Cardiac fibroblast (primary cell): Measurements from ENCODE around the gene GFER.
A peak's percentile ranks its signal among the peaks of the same experiment; 100 is the strongest.
"Not testable (repeated sequence)": the region's sequence is repeated elsewhere in the genome, so short reads cannot be mapped to it uniquely, and the experiment has no call there.

Source experiments
- DNase-seq, 2 donors: peaks; one replicate each; pipeline versions ENCODE4 v3.0.0 to v3.0.0-alpha.2; 2010; ENCODE audit warnings: low read depth in 2 of 2
- H3K4me3 ChIP-seq, 2 donors: replicated peaks in 1 of 2; 1 replicate in 1 of 2; 2 replicates in 1 of 2; pipeline ENCODE4 v1.5.1; 2011; ENCODE audit warnings: low read depth in 2 of 2, low read length in 2 of 2, mild to moderate bottlenecking in 2 of 2, moderate library complexity in 1 of 2
- TF ChIP-seq, protein P1 (sequence below): IDR thresholded peaks from one replicate; pipeline ENCODE4 v1.5.1; 2011; ENCODE audit warnings: low read depth, mild to moderate bottlenecking, low read length, inconsistent platforms

GFER gene

DNA sequence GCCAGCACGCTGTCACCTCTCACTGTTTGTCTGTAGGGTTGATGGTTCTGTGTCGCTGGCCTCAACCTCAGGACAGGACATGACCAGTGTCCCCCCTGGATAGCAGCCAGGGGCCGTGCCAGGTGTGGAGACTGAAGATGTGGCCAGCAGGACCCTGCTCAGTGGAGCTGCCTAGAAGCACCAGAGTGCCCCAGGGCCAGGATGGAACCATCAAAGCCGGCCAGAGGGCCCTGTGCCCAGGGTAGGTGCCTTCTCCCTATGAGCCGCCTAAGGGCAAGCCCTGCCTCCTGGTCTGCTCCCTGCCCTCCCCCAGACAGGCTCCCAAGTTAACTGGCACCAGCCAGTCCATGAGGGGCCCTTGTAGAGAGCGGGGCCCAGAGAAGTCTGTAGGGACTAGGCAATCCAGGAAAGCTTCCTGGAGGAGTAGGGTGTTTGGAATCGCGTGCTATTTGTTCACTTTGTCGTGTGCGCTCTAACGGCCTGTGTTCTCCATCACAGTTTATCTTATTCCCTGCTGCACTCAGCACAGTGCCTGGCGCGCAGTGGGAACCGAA, 25.2 kb upstream of the GFER start:
- TF ChIP-seq, protein P1, sequence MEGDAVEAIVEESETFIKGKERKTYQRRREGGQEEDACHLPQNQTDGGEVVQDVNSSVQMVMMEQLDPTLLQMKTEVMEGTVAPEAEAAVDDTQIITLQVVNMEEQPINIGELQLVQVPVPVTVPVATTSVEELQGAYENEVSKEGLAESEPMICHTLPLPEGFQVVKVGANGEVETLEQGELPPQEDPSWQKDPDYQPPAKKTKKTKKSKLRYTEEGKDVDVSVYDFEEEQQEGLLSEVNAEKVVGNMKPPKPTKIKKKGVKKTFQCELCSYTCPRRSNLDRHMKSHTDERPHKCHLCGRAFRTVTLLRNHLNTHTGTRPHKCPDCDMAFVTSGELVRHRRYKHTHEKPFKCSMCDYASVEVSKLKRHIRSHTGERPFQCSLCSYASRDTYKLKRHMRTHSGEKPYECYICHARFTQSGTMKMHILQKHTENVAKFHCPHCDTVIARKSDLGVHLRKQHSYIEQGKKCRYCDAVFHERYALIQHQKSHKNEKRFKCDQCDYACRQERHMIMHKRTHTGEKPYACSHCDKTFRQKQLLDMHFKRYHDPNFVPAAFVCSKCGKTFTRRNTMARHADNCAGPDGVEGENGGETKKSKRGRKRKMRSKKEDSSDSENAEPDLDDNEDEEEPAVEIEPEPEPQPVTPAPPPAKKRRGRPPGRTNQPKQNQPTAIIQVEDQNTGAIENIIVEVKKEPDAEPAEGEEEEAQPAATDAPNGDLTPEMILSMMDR: no peak
- H3K4me3 ChIP-seq: peak overlapping the region in 1 of 2 donors; percentile 85
- no peak for DNase-seq

DNA sequence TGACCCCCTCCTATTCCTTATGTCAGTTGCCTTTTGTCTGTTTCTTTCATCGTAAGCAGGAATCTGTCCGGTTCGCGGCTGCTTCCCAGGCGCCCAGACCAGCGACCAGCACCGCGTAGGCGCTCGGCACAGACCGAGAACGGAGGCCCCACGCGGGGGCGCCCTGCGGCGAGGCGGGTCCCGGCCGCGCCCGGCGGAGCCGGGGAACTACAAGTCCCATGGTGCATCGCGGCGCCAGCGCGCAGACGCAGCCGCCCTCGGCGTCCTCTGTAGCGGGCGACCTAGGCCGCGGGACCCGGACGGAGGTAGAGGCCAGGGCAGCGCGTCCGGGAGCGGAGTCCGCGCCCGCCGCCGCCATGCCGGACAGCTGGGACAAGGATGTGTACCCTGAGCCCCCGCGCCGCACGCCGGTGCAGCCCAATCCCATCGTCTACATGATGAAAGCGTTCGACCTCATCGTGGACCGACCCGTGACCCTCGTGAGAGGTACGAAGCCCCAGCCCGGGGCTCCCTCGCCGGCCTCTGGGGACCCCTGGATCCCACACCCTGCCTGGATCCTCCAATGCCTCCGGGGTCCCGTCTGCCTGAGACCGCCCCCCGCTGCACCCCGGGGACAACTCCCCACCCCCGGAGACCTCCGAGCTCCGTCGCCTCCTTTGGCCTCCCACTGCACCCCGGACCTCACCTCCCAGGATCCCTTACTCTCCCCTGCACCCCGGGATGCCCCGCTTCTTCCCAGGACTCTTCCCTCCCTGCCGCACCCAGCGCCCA, 24.5 kb upstream of the GFER start, which contains the start of gene NDUFB10:
TSS of gene NDUFB10 (plus strand) at position 270 of the 771 bp plus-strand sequence. CDS start at position 357, 87 bp downstream.
- peak; percentile 90 to 93 for DNase-seq
- H3K4me3 ChIP-seq: peak within 1 kb of the TSS; percentile 85 to 87
- TF ChIP-seq, protein P1: peak; percentile 33

DNA sequence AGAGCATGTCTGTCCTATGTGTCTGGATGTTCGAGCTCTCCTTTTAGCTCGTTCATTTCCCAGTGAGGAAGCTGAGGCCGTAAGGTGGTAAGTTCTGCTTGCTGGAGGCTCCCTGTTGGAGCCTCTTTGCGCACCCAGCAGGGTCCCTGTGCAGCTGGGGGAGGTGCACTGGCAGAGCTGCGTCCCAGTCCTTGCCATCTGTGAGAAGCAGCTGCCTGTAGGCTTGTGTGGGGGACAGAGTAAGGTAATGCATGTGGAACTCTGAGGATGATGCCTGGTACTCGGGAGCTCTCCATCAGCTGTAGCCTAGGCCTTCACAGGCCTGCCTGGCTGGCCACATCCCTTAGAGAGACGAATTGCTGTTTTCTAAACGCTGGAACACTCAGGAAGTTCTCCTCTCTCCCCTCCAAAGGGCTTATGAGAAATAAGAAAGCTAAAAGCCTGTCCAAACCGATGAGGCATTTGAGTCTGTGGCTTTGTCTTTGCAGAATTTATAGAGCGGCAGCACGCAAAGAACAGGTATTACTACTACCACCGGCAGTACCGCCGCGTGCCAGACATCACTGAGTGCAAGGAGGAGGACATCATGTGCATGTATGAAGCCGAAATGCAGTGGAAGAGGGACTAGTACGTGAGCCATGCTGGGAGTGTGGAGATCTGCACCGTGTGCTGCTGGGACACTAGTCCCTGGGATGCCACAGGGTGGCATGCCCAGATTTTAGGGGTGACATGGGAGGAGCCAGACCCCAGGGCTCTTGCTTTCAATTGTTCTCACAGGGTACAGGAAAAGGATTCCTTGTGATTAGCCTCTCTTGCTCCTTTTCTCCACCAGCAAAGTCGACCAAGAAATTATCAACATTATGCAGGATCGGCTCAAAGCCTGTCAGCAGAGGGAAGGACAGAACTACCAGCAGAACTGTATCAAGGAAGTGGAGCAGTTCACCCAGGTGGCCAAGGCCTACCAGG, 23.0 kb upstream of the GFER start:
- peak overlapping the region; percentile 85 to 87 for H3K4me3 ChIP-seq
- DNase-seq: peak in 1 of 2 donors; percentile 50
- TF ChIP-seq, protein P1: no peak

DNA sequence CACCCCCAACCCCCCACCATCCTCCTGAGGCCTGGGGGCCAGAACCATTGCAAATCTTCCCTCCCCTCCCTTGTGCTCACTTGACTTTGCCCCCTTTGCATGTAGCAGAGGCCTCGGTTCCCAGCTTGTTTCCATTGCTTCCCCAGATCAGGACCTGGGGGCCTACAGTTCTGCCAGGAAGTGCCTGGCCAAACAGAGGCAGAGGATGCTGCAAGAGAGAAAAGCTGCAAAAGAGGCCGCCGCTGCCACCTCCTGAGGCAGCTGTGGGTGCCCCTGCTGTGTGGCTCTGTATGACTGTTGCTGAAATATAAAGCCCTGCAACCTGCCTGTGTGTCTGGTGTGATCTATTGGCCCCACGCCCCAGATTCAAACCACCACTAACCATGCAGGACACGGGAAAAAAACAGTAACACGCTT, 22.3 kb upstream of the GFER start:
- TF ChIP-seq, protein P1: no peak
- DNase-seq: no peak
- H3K4me3 ChIP-seq: no peak overlapping the region

DNA sequence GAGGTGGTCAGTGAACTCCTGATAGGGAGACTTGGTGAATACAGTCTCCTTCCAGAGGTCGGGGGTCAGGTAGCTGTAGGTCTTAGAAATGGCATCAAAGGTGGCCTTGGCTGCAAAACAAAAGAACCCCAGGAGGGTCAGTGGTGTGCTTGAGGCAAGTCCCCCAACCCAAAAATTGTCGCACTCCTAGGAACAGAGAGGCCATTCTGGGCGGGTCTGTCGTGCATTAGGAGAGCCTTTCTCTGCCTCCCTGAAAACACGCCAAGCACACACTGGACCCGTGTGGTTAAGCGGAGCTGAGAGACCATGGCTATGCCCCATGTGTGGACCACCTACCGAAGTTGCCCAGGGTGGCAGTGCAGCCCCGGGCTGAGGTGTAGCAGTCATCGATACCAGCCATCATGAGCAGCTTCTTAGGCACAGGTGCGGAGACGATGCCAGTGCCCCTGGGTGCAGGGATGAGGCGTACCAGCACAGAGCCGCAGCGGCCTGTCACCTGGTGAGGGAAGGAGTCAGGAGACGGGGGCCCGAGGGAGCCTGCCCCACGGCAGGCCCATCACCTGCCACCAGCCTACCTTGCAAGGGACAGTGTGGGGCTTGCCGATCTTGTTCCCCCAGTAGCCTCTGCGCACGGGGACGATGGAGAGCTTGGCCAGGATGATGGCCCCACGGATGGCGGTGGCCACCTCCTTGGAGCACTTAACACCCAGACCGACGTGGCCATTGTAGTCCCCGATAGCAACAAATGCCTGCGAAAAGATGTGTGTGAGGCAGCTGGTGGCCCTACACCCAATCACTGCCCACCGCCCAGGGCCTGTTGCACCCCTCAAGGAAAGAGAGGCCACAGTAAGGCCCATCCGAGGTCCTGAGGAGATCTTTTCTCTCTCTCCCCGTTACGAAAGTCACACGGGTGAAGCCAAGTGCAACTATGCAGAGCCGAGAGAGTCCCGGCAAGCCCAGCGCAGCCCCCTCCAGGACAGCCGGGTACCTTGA, 21.5 kb upstream of the GFER start:
- peak overlapping the region; percentile 88 to 92 for H3K4me3 ChIP-seq
- DNase-seq: not testable (repeated sequence)

DNA sequence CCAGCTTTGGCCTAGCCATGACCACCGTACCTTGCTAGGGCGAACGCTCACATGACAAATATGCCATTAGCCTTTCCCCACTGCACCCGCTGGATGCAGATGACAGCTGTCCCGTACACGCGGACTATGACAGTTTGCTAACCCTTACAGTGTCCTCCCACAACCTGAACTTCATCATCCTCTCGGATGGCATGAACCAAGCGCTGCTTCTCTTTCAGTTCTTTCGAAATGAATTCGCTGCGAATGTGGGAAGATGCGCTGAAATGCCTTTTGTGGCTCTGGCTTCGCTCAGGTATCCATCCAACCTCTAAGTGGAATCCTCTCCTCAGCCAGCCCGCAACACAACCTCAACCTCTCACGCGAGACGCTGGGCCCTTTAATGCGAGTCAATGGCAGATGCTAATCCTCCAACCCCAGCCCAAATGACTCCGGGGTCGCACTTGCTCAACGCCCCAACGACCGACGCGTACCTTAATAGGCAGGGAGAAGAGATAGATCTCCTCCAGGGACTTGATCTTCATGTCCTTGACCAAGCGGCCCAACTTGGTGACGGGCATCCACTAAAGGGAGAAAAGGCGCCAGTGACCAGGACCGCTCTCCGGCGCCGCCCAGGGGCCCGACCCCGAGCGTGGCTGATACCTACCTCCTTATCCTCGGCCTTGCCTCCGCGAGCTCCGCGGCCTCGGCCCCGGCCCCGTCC, 20.0 kb upstream of the GFER start:
- peak in 1 of 2 donors; percentile 43 for DNase-seq
- TF ChIP-seq, protein P1: peak; percentile 5
- H3K4me3 ChIP-seq: peak overlapping the region; percentile 88 to 92
